ENCODE measurements around the gene MIA2. TPM values are rescaled to one million over a fixed set of nuclear protein-coding genes. Genes with fewer than 3 reads are reported as not detected.
"Not testable (repeated sequence)": the region's sequence is repeated elsewhere in the genome, so short reads cannot be mapped to it uniquely, and the experiment has no call there.

MIA2 gene
- total RNA-seq, 2 donors from 2014 or later = 16.8 to 26.5 TPM

DNA sequence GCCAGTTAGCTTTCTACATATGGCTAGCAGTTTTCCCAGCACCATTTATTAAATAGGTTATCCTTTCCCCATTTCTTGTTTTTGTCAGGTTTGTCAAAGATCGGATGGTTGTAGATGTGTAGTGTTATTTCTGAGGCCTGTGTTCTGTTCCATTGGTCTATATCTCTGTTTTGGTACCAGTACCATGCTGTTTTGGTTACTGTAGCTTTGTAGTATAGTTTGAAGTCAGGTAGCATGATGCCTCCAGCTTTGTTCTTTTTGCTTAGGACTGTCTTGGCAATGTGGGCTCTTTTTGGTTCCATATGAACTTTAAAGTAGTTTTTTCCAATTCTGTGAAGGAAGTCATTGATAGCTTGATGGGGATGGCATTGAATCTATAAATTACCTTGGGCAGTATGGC lies 28.5 kb downstream of the MIA2 start:
- DNase-seq; H3K36me3 ChIP-seq (ENCODE audit: control insufficient read depth, insufficient read depth, low read length); H3K27me3 ChIP-seq (ENCODE audit: control insufficient read depth, insufficient read depth, low read length, poor library complexity, severe bottlenecking); H3K4me3 Mint-ChIP-seq; H3K27ac ChIP-seq (ENCODE audit: low read depth, low read length); H3K36me3 Mint-ChIP-seq (ENCODE audit: low read depth); H3K4me3 ChIP-seq (ENCODE audit: low read length); H3K9me3 ChIP-seq (ENCODE audit: control insufficient read depth, low read length); H3K9ac ChIP-seq (ENCODE audit: extremely low read depth, low read length, poor library complexity, severe bottlenecking); H3K27me3 Mint-ChIP-seq (ENCODE audit: insufficient read depth); H3K27ac Mint-ChIP-seq; H3K4me1 Mint-ChIP-seq; H3K4me1 ChIP-seq (ENCODE audit: control insufficient read depth, insufficient read depth, low read length): not testable (repeated sequence)
- WGBS, 2 experiments (ENCODE audit: insufficient coverage in 1 of 2, insufficient read length in 1 of 2) = 75% methylated on average over 1 of the region's 1 CpG; no CpG with 5 or more reads in 1 of the 2 experiments
- H3K9me3 Mint-ChIP-seq = peaks cover 27% of the 10 kb centered on the region

DNA sequence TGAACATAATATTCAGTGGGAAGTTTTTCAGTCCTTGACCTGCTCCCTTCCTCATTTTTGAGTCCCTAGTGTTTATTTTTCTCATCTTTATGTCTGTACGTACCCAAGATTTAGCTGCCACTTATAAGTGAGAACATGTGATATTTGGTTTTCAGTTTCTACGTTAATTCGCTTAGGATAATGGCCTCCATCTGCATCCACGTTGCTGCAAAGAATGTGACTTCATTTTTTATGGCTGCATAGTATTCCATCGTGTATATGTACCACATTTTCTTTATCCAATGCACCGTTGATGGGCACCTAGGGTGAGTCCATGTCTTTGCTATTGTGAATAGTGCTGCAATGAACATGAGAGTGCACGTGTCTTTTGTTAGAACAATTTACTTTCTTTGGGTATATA lies 30.3 kb downstream of the MIA2 start:
- Histone ChIP-seq H3K36me3 (ENCODE audit: control insufficient read depth, insufficient read depth, low read length) (no peaks in the 10 kb centered on the region), H3K27me3 (ENCODE audit: control insufficient read depth, insufficient read depth, low read length, poor library complexity, severe bottlenecking) (no peaks in the 10 kb centered on the region), H3K9me3 (ENCODE audit: control insufficient read depth, low read length) (no peaks in the 10 kb centered on the region), H3K4me1 (ENCODE audit: control insufficient read depth, insufficient read depth, low read length) (peaks cover 2% of the 10 kb centered on the region), H3K4me3 (ENCODE audit: low read length) (no peak overlapping the region), H3K9ac (ENCODE audit: extremely low read depth, low read length, poor library complexity, severe bottlenecking) (no peak overlapping the region), H3K27ac (ENCODE audit: low read depth, low read length) (no peak overlapping the region)
- H3K27ac Mint-ChIP-seq = no peak overlapping the region
- no peak for DNase-seq
- H3K4me3 Mint-ChIP-seq = no peak overlapping the region
- no peaks in the 10 kb centered on the region for H3K27me3 Mint-ChIP-seq (ENCODE audit: insufficient read depth)
- peaks cover 24% of the 10 kb centered on the region for H3K9me3 Mint-ChIP-seq
- TF ChIP-seq, protein P1, sequence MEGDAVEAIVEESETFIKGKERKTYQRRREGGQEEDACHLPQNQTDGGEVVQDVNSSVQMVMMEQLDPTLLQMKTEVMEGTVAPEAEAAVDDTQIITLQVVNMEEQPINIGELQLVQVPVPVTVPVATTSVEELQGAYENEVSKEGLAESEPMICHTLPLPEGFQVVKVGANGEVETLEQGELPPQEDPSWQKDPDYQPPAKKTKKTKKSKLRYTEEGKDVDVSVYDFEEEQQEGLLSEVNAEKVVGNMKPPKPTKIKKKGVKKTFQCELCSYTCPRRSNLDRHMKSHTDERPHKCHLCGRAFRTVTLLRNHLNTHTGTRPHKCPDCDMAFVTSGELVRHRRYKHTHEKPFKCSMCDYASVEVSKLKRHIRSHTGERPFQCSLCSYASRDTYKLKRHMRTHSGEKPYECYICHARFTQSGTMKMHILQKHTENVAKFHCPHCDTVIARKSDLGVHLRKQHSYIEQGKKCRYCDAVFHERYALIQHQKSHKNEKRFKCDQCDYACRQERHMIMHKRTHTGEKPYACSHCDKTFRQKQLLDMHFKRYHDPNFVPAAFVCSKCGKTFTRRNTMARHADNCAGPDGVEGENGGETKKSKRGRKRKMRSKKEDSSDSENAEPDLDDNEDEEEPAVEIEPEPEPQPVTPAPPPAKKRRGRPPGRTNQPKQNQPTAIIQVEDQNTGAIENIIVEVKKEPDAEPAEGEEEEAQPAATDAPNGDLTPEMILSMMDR (conservative IDR thresholded peaks at IDR 0.05) = no peak
- 93 to 96% methylated on average over 7 of the region's 7 CpGs for WGBS, 2 experiments (ENCODE audit: insufficient coverage in 1 of 2, insufficient read length in 1 of 2)
- peaks cover 14% of the 10 kb centered on the region for H3K4me1 Mint-ChIP-seq
- H3K36me3 Mint-ChIP-seq (ENCODE audit: low read depth) = no peaks in the 10 kb centered on the region

DNA sequence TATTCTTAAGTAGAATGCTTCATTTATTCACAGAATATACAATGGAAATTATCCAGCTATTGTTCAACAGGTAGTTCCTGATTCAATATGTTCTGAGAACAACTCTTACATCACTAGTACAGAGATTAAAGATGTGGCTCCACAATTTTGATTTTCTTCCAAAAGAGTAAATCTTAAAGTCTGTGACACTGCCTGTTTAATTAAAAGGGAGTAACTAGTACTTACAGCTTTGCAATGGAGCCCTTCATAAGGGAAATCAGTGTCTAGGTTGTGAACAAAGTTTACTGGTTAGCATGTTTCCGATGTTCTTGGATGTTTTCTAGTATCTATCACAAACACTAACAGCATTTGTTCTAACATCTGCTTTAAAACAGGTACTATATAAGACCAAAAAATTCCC lies 30.8 kb downstream of the MIA2 start:
- no peaks in the 10 kb centered on the region for H3K9me3 ChIP-seq (ENCODE audit: control insufficient read depth, low read length)
- Mint-ChIP-seq H3K36me3 (ENCODE audit: low read depth) (no peaks in the 10 kb centered on the region), H3K9me3 (peaks cover 24% of the 10 kb centered on the region), H3K4me1 (peaks cover 14% of the 10 kb centered on the region), H3K4me3 (no peak overlapping the region), H3K27ac (no peak overlapping the region), H3K27me3 (ENCODE audit: insufficient read depth) (no peaks in the 10 kb centered on the region)
- TF ChIP-seq, protein P1 (conservative IDR thresholded peaks at IDR 0.05) = no peak
- DNase-seq = no peak
- H3K36me3 ChIP-seq (ENCODE audit: control insufficient read depth, insufficient read depth, low read length) = no peaks in the 10 kb centered on the region
- H3K4me3 ChIP-seq (ENCODE audit: low read length) = no peak overlapping the region
- H3K27ac ChIP-seq (ENCODE audit: low read depth, low read length) = no peak overlapping the region
- 100% methylated on average over 1 of the region's 1 CpG; no CpG with 5 or more reads in 1 of the 2 experiments for WGBS, 2 experiments (ENCODE audit: insufficient coverage in 1 of 2, insufficient read length in 1 of 2)
- H3K9ac ChIP-seq (ENCODE audit: extremely low read depth, low read length, poor library complexity, severe bottlenecking) = no peak overlapping the region
- peaks cover 2% of the 10 kb centered on the region for H3K4me1 ChIP-seq (ENCODE audit: control insufficient read depth, insufficient read depth, low read length)
- no peaks in the 10 kb centered on the region for H3K27me3 ChIP-seq (ENCODE audit: control insufficient read depth, insufficient read depth, low read length, poor library complexity, severe bottlenecking)

DNA sequence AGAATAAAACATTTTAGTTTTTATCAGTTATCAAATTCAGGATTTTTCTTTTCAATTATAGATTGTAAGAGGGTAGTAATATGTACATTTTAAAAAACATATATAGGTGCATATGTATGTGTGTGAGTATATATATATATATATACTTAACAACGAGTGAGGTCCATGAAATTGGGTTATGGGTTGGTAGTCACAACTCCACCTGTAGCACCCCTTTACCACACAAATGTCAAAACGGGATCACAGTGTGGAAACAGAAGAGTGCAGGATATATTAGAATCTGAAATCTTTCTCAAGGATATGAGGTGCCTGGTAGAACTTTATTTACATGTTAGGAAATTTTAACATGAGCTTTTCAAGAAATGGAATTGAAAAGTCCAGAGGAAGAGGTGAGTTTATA lies 31.3 kb downstream of the MIA2 start:
- Histone ChIP-seq H3K4me3 (ENCODE audit: low read length) (no peak overlapping the region), H3K9me3 (ENCODE audit: control insufficient read depth, low read length) (no peaks in the 10 kb centered on the region), H3K4me1 (ENCODE audit: control insufficient read depth, insufficient read depth, low read length) (peaks cover 2% of the 10 kb centered on the region), H3K36me3 (ENCODE audit: control insufficient read depth, insufficient read depth, low read length) (no peaks in the 10 kb centered on the region), H3K27me3 (ENCODE audit: control insufficient read depth, insufficient read depth, low read length, poor library complexity, severe bottlenecking) (no peaks in the 10 kb centered on the region), H3K27ac (ENCODE audit: low read depth, low read length) (no peak overlapping the region), H3K9ac (ENCODE audit: extremely low read depth, low read length, poor library complexity, severe bottlenecking) (no peak overlapping the region)
- H3K27me3 Mint-ChIP-seq (ENCODE audit: insufficient read depth) = no peaks in the 10 kb centered on the region
- peaks cover 14% of the 10 kb centered on the region for H3K4me1 Mint-ChIP-seq
- no peak for DNase-seq
- peaks cover 24% of the 10 kb centered on the region for H3K9me3 Mint-ChIP-seq
- H3K4me3 Mint-ChIP-seq = no peak overlapping the region
- no peak overlapping the region for H3K27ac Mint-ChIP-seq
- 20 to 43% methylated on average over 1 of the region's 2 CpGs for WGBS, 2 experiments (ENCODE audit: insufficient coverage in 1 of 2, insufficient read length in 1 of 2)
- TF ChIP-seq, protein P1 (conservative IDR thresholded peaks at IDR 0.05) = no peak
- no peaks in the 10 kb centered on the region for H3K36me3 Mint-ChIP-seq (ENCODE audit: low read depth)
